ENCODE results near the gene MAB21L4.
"Not testable (repeated sequence)": the region's sequence is repeated elsewhere in the genome, so short reads cannot be mapped to it uniquely, and the experiment has no call there.

Gene MAB21L4

DNA sequence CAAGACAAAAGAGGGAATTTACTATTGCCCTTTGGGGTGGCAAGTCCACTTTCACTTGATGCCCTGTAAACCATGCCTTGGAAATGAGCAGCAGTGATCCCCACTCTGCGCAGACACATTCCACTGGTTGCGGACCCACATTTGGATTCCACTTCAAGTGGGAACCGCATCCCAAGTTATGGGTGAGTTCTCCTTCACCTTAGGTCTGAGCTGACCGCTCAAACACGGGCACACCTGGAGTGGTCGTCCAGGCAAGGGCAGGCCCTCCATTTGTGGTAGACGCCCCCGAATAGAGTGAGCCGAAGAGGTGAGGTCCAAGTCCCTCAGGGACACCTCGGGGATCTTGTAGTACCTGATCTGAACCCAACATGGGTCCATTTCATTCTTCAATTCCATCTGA is 37.1 kb downstream of the MAB21L4 start:
- DNase-seq (ENCODE audit: low read depth): no peak

DNA sequence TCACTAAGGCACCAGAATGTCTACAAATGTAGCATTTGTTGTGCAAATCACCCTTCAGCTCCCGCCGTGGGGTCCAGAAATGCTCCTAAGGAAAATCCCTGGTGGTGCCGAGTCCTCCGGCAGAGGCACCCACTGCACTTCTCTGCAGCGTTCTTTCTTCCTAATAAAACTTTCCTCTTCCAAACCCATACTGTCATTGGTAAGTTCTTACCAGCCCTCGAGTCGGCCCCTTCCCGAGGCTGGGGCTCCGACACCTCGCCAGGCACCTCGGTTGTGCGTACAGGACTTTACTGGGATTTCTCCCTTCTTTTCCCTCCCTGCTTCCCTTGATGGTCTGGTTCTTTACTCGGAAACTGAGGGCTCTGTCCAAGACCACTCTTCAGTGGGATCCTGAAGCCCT is 37.6 kb downstream of the MAB21L4 start:
- no peak for DNase-seq (ENCODE audit: low read depth)

DNA sequence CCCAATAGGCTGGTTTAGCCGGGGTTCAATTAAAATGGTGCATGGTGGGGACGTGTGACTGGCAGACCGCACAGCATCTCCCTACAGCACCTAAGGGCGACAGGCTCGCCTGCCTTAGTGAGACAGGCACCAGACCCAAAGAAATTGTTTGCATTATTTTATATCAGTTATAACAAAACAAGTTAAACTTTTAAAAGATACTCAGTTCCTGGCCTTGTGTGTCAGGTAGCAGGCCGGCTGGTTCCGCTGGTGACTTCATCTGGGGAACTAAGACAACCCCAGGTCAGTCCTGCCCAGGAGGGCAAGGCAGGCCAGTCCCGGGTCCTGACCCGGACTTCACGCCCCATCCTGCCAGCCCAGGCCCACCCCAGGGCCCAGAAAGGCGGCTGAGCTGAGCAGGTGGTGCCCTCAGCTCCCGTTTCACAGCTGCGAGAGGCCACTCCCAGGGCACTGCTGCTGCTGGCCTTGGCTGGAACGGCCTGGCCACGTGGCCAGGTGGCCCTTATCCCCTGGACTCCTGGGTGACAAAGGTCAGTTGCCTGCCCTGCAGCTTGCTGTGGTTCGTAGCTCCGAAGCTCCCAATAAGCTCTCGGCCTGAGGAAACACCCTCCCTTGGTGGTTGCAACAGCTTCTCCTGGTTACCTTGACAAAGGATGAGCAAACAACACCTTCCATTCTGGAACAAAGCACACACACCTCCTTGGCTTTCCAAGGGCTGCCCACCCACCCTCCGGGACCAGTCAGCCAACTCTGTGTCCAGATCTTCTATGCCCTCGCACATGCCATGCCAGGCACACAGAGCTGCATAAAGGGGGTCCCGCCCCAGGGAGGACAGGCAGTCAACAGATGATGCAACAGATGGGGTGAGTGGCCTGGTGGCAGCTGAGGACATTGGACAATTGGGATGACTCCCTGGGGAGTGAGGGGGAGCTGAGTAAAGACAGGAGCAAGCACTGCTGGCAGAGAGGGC is 38.6 kb downstream of the MAB21L4 start:
- DNase-seq (ENCODE audit: low read depth): no peak

DNA sequence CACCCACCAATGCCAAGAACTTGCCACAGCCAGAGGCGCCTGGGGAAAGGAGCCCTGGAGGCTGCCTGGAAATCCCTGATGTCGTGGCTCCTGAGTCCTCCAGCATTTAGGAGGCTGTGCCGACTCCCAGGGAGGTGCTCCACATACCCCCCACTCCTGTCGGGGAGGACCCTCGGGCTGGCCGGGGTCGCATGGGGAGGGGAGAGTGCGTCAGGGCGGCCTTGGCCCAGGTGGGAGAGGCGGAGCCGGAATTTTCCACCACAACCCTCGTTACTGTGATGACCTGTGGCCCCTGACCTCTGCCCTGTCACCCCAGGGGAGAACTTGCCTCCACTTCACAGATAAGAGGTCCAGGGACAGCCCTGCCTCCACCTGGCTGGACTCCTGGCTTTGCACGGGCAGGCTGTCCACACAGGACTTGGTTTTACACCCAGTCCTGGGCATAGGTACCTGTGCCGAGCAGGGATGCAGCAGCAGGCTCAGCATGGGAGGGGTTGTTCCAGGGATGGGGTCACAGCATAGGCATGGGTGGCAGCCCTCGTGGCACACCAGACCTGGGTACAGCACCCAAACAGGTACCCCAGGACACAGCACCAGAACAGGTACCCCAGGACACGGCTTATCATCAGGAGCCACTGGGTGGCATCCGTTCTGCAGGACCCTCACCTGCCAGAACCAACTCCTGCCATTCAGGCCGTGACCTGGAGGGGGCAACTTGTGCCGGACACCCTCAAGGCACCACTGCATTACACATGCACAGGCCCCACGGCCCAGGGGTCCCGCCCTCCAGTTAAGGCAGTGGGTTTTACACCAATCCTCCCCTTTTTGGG is 39.6 kb downstream of the MAB21L4 start:
- no peak for DNase-seq (ENCODE audit: low read depth)

DNA sequence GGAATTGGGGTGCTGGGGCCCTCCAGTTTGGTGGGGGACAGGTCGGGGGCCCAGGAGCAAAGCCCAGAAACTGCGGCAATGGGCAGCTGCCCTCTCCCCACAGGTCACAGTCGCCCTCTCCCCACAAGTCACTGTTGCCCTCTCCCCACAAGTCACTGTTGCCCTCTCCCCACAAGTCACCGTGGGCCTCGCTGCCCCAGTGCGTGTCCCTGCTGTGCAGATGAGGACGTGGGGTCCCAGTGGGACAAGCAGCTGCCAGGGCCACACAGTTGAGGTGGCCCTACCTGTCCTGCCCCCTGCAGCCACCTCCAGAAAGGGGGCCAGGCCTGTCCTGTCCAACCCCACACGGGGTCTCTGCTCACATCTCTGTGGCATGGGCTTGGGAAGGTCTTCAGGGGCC is 40.3 kb downstream of the MAB21L4 start:
- DNase-seq (ENCODE audit: low read depth): no peak

DNA sequence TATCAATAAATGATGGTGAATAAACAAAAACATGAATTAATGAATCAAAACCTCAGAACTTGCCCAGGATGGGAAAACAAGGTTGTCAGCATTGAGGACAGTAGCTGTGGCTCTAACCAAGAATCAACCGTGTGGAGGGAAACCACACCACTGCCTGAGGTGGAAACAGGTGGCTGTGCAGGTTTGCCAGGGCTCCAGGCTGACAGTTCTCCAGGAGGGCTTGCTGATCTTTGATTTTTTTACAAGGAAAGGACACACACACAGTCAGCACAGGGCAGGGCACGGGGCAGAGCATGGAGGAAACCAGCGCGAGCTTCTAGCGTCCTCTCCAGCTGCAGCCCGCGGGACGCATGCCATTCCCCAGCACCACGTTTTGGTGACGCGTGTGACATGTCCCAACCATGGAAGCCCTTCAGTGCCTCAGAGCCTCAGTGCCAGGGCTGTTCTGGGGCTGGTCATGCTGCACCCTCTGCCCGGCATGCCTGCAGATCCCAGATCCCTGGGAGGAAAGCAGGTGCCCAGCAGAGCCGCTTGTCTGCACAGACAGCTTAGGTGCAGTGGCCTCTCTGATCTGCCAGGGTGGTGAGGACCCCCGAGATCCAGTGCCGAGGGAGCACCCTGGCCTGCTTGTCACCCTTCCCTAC is 43.2 kb downstream of the MAB21L4 start:
- no peak for DNase-seq (ENCODE audit: low read depth)

DNA sequence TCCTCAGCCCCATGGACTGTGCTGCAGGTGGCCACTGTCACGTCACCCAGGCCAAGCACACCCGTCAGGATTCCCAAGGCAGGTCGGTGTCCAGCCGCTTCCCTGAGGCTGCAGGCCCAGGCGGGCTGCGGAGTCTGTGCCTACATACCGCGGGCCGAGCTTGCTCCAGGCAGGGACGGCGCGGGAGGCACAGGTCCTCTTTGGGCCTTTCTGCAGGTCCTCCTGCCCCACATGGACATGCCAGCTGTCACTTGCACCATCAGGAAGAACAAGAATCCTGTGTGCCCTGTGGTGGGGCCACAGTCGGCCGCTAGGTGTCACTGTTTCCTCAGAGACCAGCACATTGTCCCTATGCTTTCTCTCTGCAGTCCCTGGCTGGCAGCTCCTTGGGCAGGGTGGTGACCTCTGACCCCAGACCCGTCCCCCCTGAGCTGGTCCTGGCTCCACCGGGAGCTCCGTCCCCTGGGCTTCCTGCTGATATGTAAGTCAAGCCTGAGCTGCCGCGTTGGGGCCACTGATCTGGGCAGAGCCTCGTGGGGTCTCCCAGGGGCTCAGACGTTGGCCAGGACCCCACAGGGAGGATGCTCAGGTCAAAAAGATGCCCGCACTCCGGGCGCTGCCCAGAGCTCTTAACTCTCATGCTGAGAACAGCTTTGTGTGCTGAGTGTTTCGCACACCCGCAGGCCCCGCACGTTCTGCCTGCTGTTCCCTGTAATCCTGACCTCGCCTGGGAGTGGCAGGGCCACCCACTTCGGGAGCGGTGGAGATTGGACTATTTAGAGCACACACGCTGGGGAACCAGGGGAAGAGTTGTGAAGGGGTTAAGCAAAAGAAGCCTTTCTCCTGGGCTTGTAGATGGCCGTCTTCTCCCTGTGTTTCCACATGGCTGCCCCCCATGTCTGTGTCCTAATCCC is 44.6 kb downstream of the MAB21L4 start:
- DNase-seq (ENCODE audit: low read depth): peak; percentile 66

DNA sequence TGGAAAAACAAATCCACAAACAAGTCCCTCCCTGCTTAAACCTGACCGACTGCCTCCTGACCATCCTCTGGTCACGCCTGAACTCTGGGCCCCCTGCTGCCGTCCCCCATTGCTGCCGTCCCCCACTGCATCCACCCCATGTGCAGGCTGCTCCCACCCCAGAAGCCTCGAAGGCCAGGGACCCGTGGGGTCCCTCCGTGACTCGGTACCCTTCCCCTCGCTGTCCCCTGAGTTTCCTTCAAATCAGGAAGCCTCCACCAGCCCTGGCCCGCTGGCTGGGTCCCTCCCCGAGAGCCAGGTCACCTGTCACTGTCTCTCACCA is 45.2 kb downstream of the MAB21L4 start:
- no peak for DNase-seq (ENCODE audit: low read depth)

DNA sequence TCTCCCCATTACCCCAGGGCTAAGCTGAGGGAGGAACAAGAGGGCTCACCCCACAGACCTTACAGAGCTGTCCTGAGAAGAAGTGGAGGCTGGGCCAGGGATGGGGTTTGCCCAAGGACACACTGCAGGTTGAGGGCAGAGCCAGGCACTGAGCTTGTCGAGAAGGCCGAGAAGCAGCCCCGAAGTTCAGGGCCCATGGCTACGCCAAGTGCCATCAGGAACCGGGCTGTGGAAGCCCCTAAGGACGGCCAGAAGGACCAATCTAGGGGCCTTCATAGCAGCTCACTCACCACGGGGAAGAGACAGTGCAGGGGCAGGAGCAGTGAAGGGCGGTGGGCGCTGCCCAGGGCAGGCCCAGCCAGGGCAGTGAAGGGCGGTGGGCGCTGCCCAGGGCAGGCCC is 45.9 kb downstream of the MAB21L4 start:
- no peak for DNase-seq (ENCODE audit: low read depth)

DNA sequence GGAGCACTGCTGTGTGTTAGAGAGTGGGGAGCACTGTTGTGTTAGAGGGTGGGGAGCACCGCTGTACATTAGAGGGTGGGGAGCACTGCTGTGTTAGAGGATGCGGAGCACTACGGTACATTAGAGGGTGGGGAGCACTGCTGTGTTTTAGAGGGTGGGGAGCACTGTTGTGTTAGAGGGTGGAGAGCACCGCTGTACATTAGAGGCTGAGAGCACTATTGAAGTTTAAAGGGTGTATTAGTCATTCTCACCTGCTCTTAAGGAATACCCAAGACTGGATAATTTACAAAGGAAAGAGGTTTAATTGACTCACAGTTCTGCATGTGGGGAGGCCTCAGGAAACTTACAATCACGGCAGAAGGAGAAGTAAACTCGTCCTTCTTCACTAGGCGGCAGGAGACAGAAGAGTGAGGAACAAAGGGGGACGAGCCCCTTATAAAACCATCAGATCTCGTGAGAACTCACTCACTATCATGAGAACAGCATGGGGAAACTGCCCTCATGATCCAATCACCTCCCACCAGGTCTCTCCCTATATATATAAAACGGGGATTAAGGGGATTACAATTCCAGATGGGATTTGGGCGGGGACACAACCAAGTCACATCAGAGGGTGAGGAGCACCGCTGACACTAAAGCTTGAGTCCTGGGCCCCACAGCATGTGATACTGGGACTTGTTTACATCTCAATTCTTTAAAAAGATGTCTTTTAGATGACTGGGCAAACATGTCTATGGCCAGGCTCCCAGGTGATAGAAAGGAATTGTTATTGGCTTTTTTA is 46.9 kb downstream of the MAB21L4 start:
- DNase-seq (ENCODE audit: low read depth): no peak

DNA sequence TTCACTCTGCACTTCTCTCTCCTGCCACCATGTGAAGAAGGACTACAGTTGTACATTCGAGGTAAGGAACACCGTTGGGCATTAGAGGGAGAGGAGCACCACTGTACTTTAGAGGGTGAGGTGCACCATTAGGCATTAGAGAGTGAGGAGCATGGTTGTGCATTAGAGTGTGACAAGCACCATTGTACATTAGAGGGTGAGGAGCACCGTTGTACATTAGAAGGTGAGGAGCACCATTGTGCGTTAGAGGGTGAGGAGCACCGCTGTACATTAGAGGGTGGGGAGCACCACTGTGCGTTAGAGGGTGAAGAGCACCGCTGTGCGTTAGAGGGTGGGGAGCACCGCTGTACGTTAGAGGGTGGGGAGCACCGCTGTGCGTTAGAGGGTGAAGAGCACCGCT is 48.1 kb downstream of the MAB21L4 start:
- DNase-seq (ENCODE audit: low read depth): no peak

DNA sequence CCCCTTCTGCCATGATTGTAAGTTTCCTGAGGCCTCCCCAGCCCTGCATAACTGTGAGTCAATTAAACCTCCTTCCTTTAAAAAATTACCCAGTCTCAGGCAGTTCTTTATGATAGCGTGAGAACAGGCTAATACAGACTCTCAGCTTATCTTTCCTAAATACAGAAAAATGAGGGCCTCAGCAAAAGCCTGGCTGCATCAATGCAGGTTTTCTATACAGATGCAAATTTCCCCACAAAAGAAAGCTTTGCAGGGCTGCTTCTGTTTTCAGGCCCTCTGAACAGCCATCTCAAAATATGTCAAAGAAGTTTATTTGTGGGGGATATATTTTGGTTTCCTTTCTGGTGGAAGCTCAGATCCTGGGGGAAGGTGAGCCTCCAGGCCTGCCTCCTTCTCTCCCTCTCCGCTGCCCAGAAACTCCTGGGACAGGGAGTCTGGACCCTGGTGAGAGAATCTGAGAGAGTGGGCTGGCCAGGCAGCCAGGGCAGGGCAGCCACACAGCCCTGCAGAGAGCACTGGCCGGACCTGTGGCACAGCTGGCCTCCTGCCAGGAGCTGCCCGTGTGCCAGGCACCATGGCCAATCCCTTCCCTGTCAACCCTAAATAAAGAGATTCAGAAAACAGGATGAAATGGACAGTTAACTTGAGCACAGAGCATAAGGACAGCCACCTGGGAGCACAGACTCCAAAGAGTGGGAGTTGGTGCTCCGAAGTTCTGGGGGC is 48.9 kb downstream of the MAB21L4 start:
- DNase-seq (ENCODE audit: low read depth): no peak

DNA sequence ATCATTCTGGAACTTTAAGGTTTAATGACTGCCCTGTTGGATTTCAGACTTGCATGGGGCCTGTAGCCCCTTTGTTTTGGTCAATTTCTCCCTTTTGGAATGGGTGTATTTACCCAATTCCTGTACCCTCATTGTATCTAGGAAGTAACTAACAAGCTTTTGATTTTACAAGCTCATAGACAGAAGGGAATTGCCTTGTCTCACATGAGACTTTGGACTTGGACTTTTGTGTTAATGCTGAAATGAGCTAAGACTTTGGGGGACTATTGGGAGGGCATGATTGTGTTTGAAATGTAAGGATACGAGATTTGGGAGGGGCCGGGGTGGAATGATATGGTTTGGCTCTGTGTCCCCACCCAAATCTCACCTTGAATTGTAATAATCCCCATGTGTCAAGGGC is 49.6 kb downstream of the MAB21L4 start:
- DNase-seq (ENCODE audit: low read depth): not testable (repeated sequence)

DNA sequence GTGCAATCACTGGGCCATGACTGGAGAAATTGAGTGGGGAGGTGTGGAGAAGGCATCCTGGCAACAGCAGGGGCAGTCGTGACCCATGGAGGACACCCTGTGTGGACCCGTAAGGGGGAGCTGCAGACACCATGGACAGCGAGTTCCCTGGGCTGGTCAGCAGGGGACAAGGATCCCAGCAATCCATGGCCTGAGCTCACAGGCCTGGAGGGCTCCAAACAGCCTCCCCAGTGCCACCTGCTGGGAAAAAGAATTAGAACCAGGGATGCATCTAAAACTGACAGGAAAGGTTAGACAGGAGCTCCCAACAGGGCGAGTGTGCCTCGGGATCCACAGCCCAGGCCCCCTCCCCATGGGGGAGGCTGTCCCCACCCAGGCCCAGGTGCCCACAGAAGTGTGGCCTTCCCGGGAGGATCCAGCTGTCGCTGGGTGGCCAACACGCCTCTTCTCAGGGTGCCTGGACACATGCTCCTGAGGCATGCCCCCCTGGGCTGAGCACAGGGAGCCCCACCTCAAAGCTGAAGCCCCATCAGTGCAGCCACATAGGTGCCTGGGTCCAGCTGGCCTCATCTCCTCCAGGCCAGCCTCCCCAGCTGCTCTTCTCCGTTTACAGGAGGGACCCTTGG is 55.4 kb downstream of the MAB21L4 start:
- peak; percentile 62 for DNase-seq (ENCODE audit: low read depth)

DNA sequence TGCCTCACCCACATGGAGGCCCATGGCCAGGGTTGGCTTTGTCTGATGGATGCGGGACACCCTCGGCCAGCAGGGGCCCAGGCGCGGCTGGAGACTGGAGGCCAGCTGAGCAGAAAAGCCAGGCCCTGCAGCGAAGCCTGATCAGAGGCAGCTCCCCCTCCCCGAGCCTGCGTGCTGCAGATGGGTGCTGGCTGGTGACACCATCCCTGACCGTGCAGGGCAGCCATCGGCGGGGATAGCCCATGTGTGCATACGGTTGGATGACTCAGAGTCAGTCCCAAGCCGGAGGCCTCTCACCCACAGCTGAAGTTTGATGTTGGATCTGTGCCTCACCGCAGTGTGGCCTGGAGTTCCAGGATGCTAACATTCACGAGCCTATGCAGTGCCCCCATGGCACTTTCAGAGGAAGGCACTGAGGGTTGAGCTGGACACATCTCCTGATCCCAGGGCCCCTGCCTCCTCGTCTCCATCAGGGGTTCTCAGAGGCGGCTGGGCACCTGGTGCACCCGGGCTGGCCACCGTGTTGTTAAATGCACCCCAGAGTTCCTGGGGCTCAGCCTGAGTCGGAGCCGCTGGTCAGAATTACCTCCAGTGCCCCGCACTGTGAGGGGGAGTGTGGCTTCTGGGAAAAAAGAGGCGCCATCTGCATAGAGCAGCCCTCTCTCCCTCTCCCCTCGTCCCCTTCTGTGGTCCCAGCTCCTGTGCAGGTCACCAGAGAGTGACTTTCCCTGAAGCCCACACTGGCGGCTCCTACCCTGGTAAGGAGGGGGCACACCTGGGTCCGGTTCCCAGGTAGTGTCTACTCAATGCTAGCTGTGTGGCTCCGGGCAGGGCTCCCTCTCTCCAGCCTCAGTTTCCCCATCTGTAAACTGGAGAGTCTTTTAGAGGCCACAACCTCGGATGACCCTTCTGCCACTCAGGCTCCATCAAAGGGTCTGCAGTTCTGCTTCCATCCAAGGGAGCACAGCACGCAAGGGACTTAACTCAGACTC is 56.5 kb downstream of the MAB21L4 start:
- no peak for DNase-seq (ENCODE audit: low read depth)

DNA sequence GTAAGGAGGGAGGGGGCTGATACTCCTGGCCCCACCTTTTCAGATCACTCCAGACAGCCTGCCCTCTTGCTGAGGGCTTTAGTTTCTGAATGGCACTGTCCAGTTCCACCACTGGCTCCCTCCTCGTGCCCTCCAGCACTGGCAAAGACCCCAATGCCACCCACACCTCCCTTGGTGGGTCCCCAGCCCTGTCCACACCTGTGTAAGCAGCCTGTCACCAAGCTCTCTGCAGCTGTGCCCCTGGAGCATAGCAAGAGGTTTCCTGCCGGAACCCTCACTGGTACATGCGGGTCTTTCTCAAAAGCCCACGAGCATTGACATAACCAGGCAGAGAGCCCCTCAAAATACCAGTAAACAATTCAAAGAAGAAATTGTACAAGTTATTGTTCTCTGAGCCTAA is 58.3 kb downstream of the MAB21L4 start:
- no peak for DNase-seq (ENCODE audit: low read depth)

DNA sequence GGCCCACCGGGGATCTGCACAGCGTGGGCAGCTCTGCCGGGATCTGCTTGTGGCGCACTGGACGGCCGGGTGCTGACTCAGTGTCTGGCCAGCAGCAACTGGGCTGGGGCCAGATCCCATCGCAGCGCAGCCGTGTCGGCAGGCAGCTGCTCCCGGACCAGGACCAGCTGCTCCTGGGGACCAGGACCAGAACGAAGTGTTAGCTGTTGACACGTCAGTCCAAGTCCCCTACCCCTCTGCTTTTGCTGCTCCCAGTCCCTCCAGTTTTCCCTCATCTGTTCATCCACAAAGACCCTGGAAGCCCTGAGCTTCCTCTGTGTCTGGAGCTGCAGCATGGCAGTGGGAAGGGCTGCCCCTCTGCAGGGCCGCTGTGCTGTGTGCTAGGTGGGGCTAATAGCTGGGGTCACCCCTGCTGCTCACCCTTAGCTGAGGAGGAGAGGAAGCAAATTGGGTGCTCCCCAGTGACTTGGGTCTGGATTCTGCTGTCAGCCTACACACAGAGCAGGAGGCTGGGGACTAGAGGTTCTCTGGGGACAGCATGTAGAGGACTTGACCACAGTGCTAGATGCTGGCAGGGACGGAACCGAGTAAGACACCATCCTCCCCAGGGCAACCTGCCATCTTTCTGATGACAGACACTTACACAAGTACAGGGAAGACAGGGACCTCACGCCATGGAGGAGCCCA is 59.0 kb downstream of the MAB21L4 start:
- DNase-seq (ENCODE audit: low read depth): peak; percentile 26
